K562 (cell line): ENCODE results near the gene ARL5C. TPM values are rescaled to one million over a fixed set of nuclear protein-coding genes. Genes with fewer than 3 reads are reported as not detected.
A peak's percentile ranks its signal among the peaks of the same experiment; 100 is the strongest.

Experiments used
- CEBPB ChIP-seq: fragments of 450-650 bp; IDR thresholded peaks from 2 replicates; pipeline ENCODE4 v1.6.1; 2016; ENCODE audit warnings: missing genetic modification characterization, missing compliant biosample characterization
- CREB1 ChIP-seq, 2 experiments: sonication (generic) in 1 of 2; formaldehyde crosslinking in 1 of 2; IDR thresholded peaks; 2 replicates each; pipeline versions ENCODE4 v1.6.1 to v1.8.0; 2012 to 2022; ENCODE audit warnings: inconsistent platforms in 1 of 2, mild to moderate bottlenecking in 1 of 2, missing genetic modification reagents in 1 of 2, moderate library complexity in 1 of 2
- CTCF ChIP-seq, 3 experiments: IDR thresholded peaks in 2 of 3; conservative IDR thresholded peaks in 1 of 3; 2 replicates each; pipeline ENCODE4 v1.5.1; 2011 to 2012; ENCODE audit warnings: low read length in 3 of 3, mild to moderate bottlenecking in 3 of 3, control low read depth in 2 of 3, improper control_type of control experiment in 1 of 3, inconsistent platforms in 1 of 3, low read depth in 1 of 3, mixed read lengths in 1 of 3, moderate library complexity in 1 of 3; ENCODE audit not compliant: insufficient read depth in 2 of 3
- DMBX1 ChIP-seq: fragments of 250-450 bp; sonication (Bioruptor Pico); IDR thresholded peaks from 2 replicates; pipeline ENCODE4 v1.8.0; 2022; ENCODE audit warnings: inconsistent platforms, mild to moderate bottlenecking, moderate library complexity, borderline replicate concordance
- EGR1 ChIP-seq: fragments of 450-650 bp; conservative IDR thresholded peaks from 2 replicates; pipeline ENCODE4 v1.6.1; 2017; ENCODE audit warnings: mild to moderate bottlenecking
- JUND ChIP-seq, 2 experiments: IDR thresholded peaks; 2 replicates in 1 of 2; 3 replicates in 1 of 2; pipeline ENCODE4 v1.6.1; 2011; ENCODE audit warnings: borderline replicate concordance in 2 of 2, low read depth in 2 of 2, low read length in 2 of 2, improper control_type of control experiment in 1 of 2, missing biosample characterization in 1 of 2, missing genetic modification characterization in 1 of 2, missing genetic modification reagents in 1 of 2
- MITF ChIP-seq: IDR thresholded peaks from 2 replicates; pipeline ENCODE4 v1.6.1; 2014; ENCODE audit warnings: antibody characterized with exemption
- RAD21 ChIP-seq, 2 experiments: fragments of 250-450 bp in 1 of 2; fragments of 450-650 bp in 1 of 2; sonication (Bioruptor Pico) in 1 of 2; formaldehyde crosslinking in 1 of 2; IDR thresholded peaks in 1 of 2; conservative IDR thresholded peaks in 1 of 2; 2 replicates each; pipeline versions ENCODE4 v1.4.0 to v1.8.0; 2020 to 2022; ENCODE audit warnings: mild to moderate bottlenecking in 2 of 2, moderate library complexity in 1 of 2
- SMARCA5 ChIP-seq: fragments of 450-650 bp; IDR thresholded peaks from 2 replicates; pipeline ENCODE4 v1.6.1; 2016
- SRF ChIP-seq, 2 experiments: fragments of 250-450, 450-650 bp in 1 of 2; sonication (Bioruptor Pico) in 1 of 2; sonication (generic) in 1 of 2; formaldehyde crosslinking; IDR thresholded peaks; 2 replicates each; pipeline versions ENCODE4 v1.5.0 to v1.5.1; 2020 to 2022; ENCODE audit warnings: mild to moderate bottlenecking in 1 of 2, missing genetic modification reagents in 1 of 2
- SRSF1 ChIP-seq: fragments of 200-400 bp; formaldehyde crosslinking; IDR thresholded peaks from 2 replicates; pipeline ENCODE4 v1.6.1; 2017; ENCODE audit warnings: mild to moderate bottlenecking, low read depth, low read length, moderate library complexity
- YY1 ChIP-seq, 3 experiments: IDR thresholded peaks; 2 replicates each; pipeline ENCODE4 v1.6.1; 2011; ENCODE audit warnings: low read length in 2 of 3, mild to moderate bottlenecking in 2 of 3, moderate library complexity in 2 of 3, borderline replicate concordance in 1 of 3, control low read depth in 1 of 3, low read depth in 1 of 3; ENCODE audit not compliant: insufficient read depth in 3 of 3, insufficient replicate concordance in 2 of 3, control insufficient read depth in 1 of 3, insufficient read length in 1 of 3; ENCODE audit errors: extremely low read depth in 1 of 3
- ZFP36 ChIP-seq: fragments of 150-350 bp; IDR thresholded peaks from 2 replicates; pipeline ENCODE4 v1.6.1; 2018; ENCODE audit warnings: low read length, low read depth; ENCODE audit not compliant: partially characterized antibody
- ZNF384 ChIP-seq: IDR thresholded peaks from 2 replicates; pipeline ENCODE4 v1.6.1; 2012; ENCODE audit warnings: low read depth, low read length, improper control_type of control experiment
- ZNF79 ChIP-seq: fragments of 250-450 bp; sonication (Bioruptor Pico); IDR thresholded peaks from 2 replicates; pipeline ENCODE4 v1.4.0; 2020; ENCODE audit warnings: low read depth, mild to moderate bottlenecking, moderate library complexity
- polyA plus RNA-seq, 8 experiments: library from polyadenylated mRNA; depleted of rRNA in 4 of 8; stranded (reverse) in 5 of 8; unstranded in 3 of 8; fragments of >200 nt; fragmentation: Nextera tagmentation in 2 of 8; fragmentation: Illumina TruSeq in 1 of 8; extraction: Ambion mirVana in 2 of 8; extraction: Trizol in 1 of 8; gene quantifications; 2 replicates each; pipeline versions ENCODE4 v1.2.1 to v1.2.3, GENCODE V29; 2011 to 2014; ENCODE audit warnings: inconsistent platforms in 1 of 8, missing spikeins in 1 of 8
- total RNA-seq, 7 experiments: library from RNA; depleted of rRNA in 6 of 7; stranded (reverse); fragments of >200 nt in 6 of 7; fragmentation: Illumina TruSeq in 2 of 7; extraction: Trizol in 2 of 7; gene quantifications; 2 replicates each; pipeline versions ENCODE4 v1.2.1 to v1.2.3, GENCODE V29; 2011 to 2021; ENCODE audit warnings: low replicate concordance in 1 of 7
- TF ChIP-seq, protein P1 (sequence below), 2 experiments: IDR thresholded peaks; 2 replicates each; pipeline ENCODE4 v1.6.1; 2012; ENCODE audit warnings: improper control_type of control experiment in 2 of 2, low read depth in 2 of 2, low read length in 2 of 2, borderline replicate concordance in 1 of 2

The ARL5C gene
- total and polyA plus RNA-seq, 9 of the 15 experiments (the other 6 are each of a cell fraction or from before 2014, with no cell fraction given): not detected

- TF ChIP-seq CTCF (IDR thresholded peaks at IDR 0.05 in 2 of 3, conservative IDR thresholded peaks at IDR 0.05 in 1 of 3; ENCODE audit: insufficient read depth in 2 of 3, low read depth in 1 of 3, low read length in 3 of 3) (peak; percentile 68 to 86 (median 77); a peak in 5 of 6 replicates), JUND (IDR thresholded peaks at IDR 0.05; ENCODE audit: borderline replicate concordance, low read depth, low read length) (peak; percentile 68), JUND (tag; IDR thresholded peaks at IDR 0.05; ENCODE audit: borderline replicate concordance, low read depth, low read length) (peak; percentile 16; the same call in 1 of the 3 replicates), CEBPB (tag) (no peak), SRF (CRISPR knock-in tag; IDR thresholded peaks at IDR 0.05) (peak in 1 of 2 experiments; percentile 38; a peak in 1 of 4 replicates), ZFP36 (no peak), CREB1 (IDR thresholded peaks at IDR 0.05) (peak; percentile 53; the same call in 1 of the 2 replicates), CREB1 (CRISPR knock-in tag; IDR thresholded peaks at IDR 0.05) (no peak), ZNF79 (CRISPR knock-in tag) (no peak), DMBX1 (no peak), SRSF1 (no peak), EGR1 (peak; percentile 64), ZNF384 (0 out of 2 replicates have a peak, but pooled peaks have one; percentile 19), RAD21 (CRISPR knock-in tag; conservative IDR thresholded peaks at IDR 0.05 in 1 of 2, IDR thresholded peaks at IDR 0.05 in 1 of 2) (peak in 1 of 2 experiments; percentile 48; a peak in 3 of 4 replicates), SMARCA5 (no peak), YY1 (IDR thresholded peaks at IDR 0.05; ENCODE audit: borderline replicate concordance in 1 of 3, control insufficient read depth in 1 of 3, extremely low read depth in 1 of 3, insufficient read depth in 3 of 3, insufficient read length in 1 of 3, insufficient replicate concordance in 2 of 3, low read depth in 1 of 3, low read length in 2 of 3) (peak in 1 of 3 experiments; percentile 43), MITF (no peak)
- TF ChIP-seq, protein P1, sequence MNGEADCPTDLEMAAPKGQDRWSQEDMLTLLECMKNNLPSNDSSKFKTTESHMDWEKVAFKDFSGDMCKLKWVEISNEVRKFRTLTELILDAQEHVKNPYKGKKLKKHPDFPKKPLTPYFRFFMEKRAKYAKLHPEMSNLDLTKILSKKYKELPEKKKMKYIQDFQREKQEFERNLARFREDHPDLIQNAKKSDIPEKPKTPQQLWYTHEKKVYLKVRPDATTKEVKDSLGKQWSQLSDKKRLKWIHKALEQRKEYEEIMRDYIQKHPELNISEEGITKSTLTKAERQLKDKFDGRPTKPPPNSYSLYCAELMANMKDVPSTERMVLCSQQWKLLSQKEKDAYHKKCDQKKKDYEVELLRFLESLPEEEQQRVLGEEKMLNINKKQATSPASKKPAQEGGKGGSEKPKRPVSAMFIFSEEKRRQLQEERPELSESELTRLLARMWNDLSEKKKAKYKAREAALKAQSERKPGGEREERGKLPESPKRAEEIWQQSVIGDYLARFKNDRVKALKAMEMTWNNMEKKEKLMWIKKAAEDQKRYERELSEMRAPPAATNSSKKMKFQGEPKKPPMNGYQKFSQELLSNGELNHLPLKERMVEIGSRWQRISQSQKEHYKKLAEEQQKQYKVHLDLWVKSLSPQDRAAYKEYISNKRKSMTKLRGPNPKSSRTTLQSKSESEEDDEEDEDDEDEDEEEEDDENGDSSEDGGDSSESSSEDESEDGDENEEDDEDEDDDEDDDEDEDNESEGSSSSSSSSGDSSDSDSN (IDR thresholded peaks at IDR 0.05; ENCODE audit: borderline replicate concordance in 1 of 2, low read depth in 2 of 2, low read length in 2 of 2): 0 out of 4 replicates have a peak, but pooled peaks of 1 of the 2 experiments have one; percentile 55
Observed at GRCh38 chr17:39194089-39194984, 28.4 kb upstream of the ARL5C start (continued).
